ENCODE measurements around the gene TEX13D.

GRCh38 chrX:124338733-124339514, 6.5 kb downstream of the TEX13D start:
- TF ChIP-seq POLR2AphosphoS5 (IDR thresholded peaks at IDR 0.05; ENCODE audit: low read depth, low read length) (no peak), POLR2A (IDR thresholded peaks at IDR 0.05; ENCODE audit: low read depth, low read length) (no peak), TAF1 (IDR thresholded peaks at IDR 0.05; ENCODE audit: low read depth, low read length) (no peak), SPI1 (IDR thresholded peaks at IDR 0.05; ENCODE audit: low read depth, low read length) (no peak)

All from GM12891 (cell line).